Endothelial cell of umbilical vein (primary cell): ENCODE data around the gene TNIK. TPM values are rescaled to one million over a fixed set of nuclear protein-coding genes. Genes with fewer than 3 reads are reported as not detected.

Experiments used
- BruUV-seq: library from RNA; stranded (reverse); fragments of 400-500 nt; replicated peaks from 2 replicates; lab custom pipeline; 2021; lab: Mats Ljungman, UMichigan
- CTCF ChIA-PET: fragments of 300-600, 350-600 bp; sonication (Branson Sonifier 250); formaldehyde crosslinking; loops from one replicate; lab custom pipeline; 2021; ENCODE audit warnings: antibody characterized with exemption, inconsistent platforms; lab: Charles Lee
- POLR2A ChIA-PET: fragments of 300-600, 350-600 bp; sonication (Branson Sonifier 250); formaldehyde crosslinking; loops from one replicate; lab custom pipeline; 2021; ENCODE audit warnings: antibody characterized with exemption, inconsistent platforms; lab: Charles Lee
- DNase-seq: peaks from one replicate; pipeline ENCODE4 v3.0.0-alpha.2; 2011; ENCODE audit warnings: low read depth, low spot score
- FAIRE-seq: peaks from 2 replicates; lab custom pipeline; 2011; peaks lifted over from hg19 to GRCh38; lab: Jason Lieb, UNC
- H2AFZ ChIP-seq: 2 replicates; pipeline ENCODE4 v1.6.0; 2012; ENCODE audit warnings: low read depth, low read length, control low read depth, inconsistent platforms
- H3K27ac ChIP-seq: 2 replicates; pipeline ENCODE4 v1.5.1; 2011; ENCODE audit warnings: low read depth, mild to moderate bottlenecking, control low read depth, low read length, moderate library complexity; ENCODE audit not compliant: insufficient read depth
- H3K27me3 ChIP-seq, 2 experiments: 2 replicates each; pipeline versions ENCODE4 v1.6.0 to v1.6.1; 2011; ENCODE audit warnings: low read length in 2 of 2, mixed read lengths in 1 of 2; ENCODE audit not compliant: control insufficient read depth in 2 of 2, insufficient read depth in 2 of 2
- H3K36me3 ChIP-seq, 2 experiments: 2 replicates in 1 of 2; 3 replicates in 1 of 2; pipeline ENCODE4 v1.5.1; 2011; ENCODE audit warnings: low read length in 2 of 2, mild to moderate bottlenecking in 1 of 2, moderate library complexity in 1 of 2; ENCODE audit not compliant: control insufficient read depth in 2 of 2, insufficient read depth in 2 of 2; ENCODE audit errors: extremely low read depth in 1 of 2
- H3K4me1 ChIP-seq: 3 replicates; pipeline ENCODE4 v1.5.1; 2011; ENCODE audit warnings: mild to moderate bottlenecking, low read length; ENCODE audit not compliant: control insufficient read depth, insufficient read depth; ENCODE audit errors: extremely low read depth
- H3K4me2 ChIP-seq: 2 replicates; pipeline ENCODE4 v1.6.1; 2011; ENCODE audit warnings: low read length, control low read depth, mixed read lengths; ENCODE audit not compliant: insufficient read depth
- H3K4me3 ChIP-seq, 3 experiments: fragments of 200-600 bp in 1 of 3; sonication (generic), shearing (Covaris generic) in 1 of 3; replicated peaks in 1 of 3; 2 replicates each; pipeline ENCODE4 v1.5.1; 2011 to 2016; ENCODE audit warnings: control low read depth in 3 of 3, low read length in 3 of 3, mild to moderate bottlenecking in 2 of 3, inconsistent platforms in 1 of 3, low read depth in 1 of 3, moderate library complexity in 1 of 3; ENCODE audit not compliant: insufficient read depth in 1 of 3
- H3K79me2 ChIP-seq: 2 replicates; pipeline ENCODE4 v1.6.0; 2012; ENCODE audit warnings: low read length, inconsistent platforms; ENCODE audit not compliant: control insufficient read depth, insufficient read depth
- H3K9ac ChIP-seq: replicated peaks from 2 replicates; pipeline ENCODE3; 2011; ENCODE audit warnings: low read length, control low read depth; ENCODE audit not compliant: insufficient read depth; ENCODE audit errors: extremely low read depth
- H3K9me1 ChIP-seq: replicated peaks from 3 replicates; pipeline ENCODE4 v1.6.0; 2011; ENCODE audit warnings: mild to moderate bottlenecking, low read length; ENCODE audit not compliant: control insufficient read depth, insufficient read depth; ENCODE audit errors: extremely low read depth
- H3K9me3 ChIP-seq: replicated peaks from 2 replicates; pipeline ENCODE4 v1.5.1; 2012; ENCODE audit warnings: low read length, inconsistent platforms; ENCODE audit not compliant: control insufficient read depth, insufficient read depth
- H4K20me1 ChIP-seq: replicated peaks from 2 replicates; pipeline ENCODE3; 2011; ENCODE audit warnings: mild to moderate bottlenecking, low read length; ENCODE audit not compliant: control insufficient read depth, insufficient read depth; ENCODE audit errors: extremely low read depth
- FOS ChIP-seq: IDR thresholded peaks from 2 replicates; pipeline ENCODE4 v1.6.1; 2011; ENCODE audit warnings: mild to moderate bottlenecking, low read length, moderate library complexity, borderline replicate concordance; ENCODE audit not compliant: insufficient read depth
- GATA2 ChIP-seq: IDR thresholded peaks from 2 replicates; pipeline ENCODE4 v1.7.0; 2011; ENCODE audit warnings: low read depth, mild to moderate bottlenecking, moderate library complexity, mixed read lengths, low read length; ENCODE audit not compliant: insufficient read length, insufficient read depth
- JUN ChIP-seq: IDR thresholded peaks from 2 replicates; pipeline ENCODE4 v1.6.1; 2011; ENCODE audit warnings: borderline replicate concordance, low read depth; ENCODE audit not compliant: insufficient read length, insufficient read depth
- MYC ChIP-seq: IDR thresholded peaks from one replicate; pipeline ENCODE4 v1.6.1; 2011; ENCODE audit warnings: mild to moderate bottlenecking, low read depth, low read length
- POLR2A ChIP-seq: IDR thresholded peaks from 2 replicates; pipeline ENCODE4 v1.6.1; 2012; ENCODE audit warnings: low read depth, mild to moderate bottlenecking, control low read depth, low read length
- POLR2AphosphoS5 ChIP-seq: IDR thresholded peaks from 2 replicates; pipeline ENCODE4 v1.6.1; 2012; ENCODE audit warnings: low read depth, mild to moderate bottlenecking, control low read depth, low read length, moderate library complexity; ENCODE audit not compliant: insufficient read depth
- dilution Hi-C: fragments of 300-500 bp; cut with MboI; formaldehyde crosslinking; loops from one replicate; pipeline ENCODE4 v1.15.0; 2019; ENCODE audit warnings: low sequenced_read_pairs; ENCODE audit not compliant: extremely low pct_ligation_motif_present
- intact Hi-C: fragments of 100-400 bp; cut with micrococcal nuclease; formaldehyde crosslinking; loops from one replicate; pipeline ENCODE4 v1.10.0; 2022
- polyA plus RNA-seq, 4 experiments: library from polyadenylated mRNA; depleted of rRNA in 3 of 4; stranded (reverse) in 3 of 4; unstranded in 1 of 4; fragments of >200 nt; gene quantifications; 2 replicates each; pipeline versions ENCODE4 v1.2.1 to v1.2.3, GENCODE V29; 2011 to 2012; ENCODE audit warnings: missing spikeins in 1 of 4
- total RNA-seq: library from RNA; stranded (reverse); gene quantifications from 2 replicates; pipeline ENCODE4 v1.2.3, GENCODE V29; 2021
- TF ChIP-seq, protein P1 (sequence below), 2 donors: IDR thresholded peaks; 1 replicate in 1 of 2; 2 replicates in 1 of 2; pipeline ENCODE4 v1.5.1; 2011; ENCODE audit warnings: low read length in 2 of 2, mild to moderate bottlenecking in 2 of 2, moderate library complexity in 2 of 2, control low read depth in 1 of 2, inconsistent platforms in 1 of 2, low read depth in 1 of 2; ENCODE audit not compliant: insufficient read depth in 1 of 2; ENCODE audit errors: extremely low read depth in 1 of 2
- TF ChIP-seq, protein P2 (sequence below): IDR thresholded peaks from 2 replicates; pipeline ENCODE4 v1.6.1; 2011; ENCODE audit not compliant: insufficient read depth, insufficient read length

The TNIK gene
- total and polyA plus RNA-seq, 2 donors (not counting 3 experiments of a cell fraction or from before 2014, with no cell fraction given): 10.9 to 39.7 TPM

DNA sequence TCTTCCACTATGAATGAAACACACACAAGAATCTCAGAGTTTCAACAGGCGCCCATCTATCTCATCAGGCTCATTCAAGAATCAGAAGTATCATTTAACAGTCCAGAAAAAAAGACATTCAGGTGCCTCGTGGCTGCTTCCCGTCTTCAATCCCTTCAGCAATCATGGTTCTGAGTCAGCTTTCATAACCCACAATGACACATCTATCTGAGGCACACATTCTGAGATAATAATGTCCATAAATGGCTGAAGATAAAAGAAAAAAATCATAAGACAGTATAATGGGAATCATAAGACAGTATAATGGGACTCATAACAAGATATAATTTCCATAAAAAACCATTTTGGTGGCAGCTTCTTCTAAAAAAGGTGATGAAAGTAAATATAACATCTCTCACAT, 52.4 kb downstream of the TNIK start:
- Histone ChIP-seq H3K9ac (no peak overlapping the region), H4K20me1 (no peaks in the 10 kb centered on the region), H3K36me3 (no peaks in the 10 kb centered on the region), H3K27ac (no peak overlapping the region), H3K4me2 (no peak overlapping the region), H3K4me1 (no peaks in the 10 kb centered on the region), H2AFZ (no peak overlapping the region), H3K79me2 (peaks cover 25% of the 10 kb centered on the region), H3K27me3 (no peaks in the 10 kb centered on the region), H3K9me3 (no peaks in the 10 kb centered on the region), H3K9me1 (no peaks in the 10 kb centered on the region), H3K4me3 (no peak overlapping the region)
- BruUV-seq: no TSS peak
- DNase-seq (peak; percentile 36), FAIRE-seq (peak; percentile 68)
- TF ChIP-seq POLR2AphosphoS5 (no peak), MYC (no peak), FOS (peak; percentile 57), JUN (no peak), POLR2A (no peak), GATA2 (no peak)
- TF ChIP-seq, protein P1, sequence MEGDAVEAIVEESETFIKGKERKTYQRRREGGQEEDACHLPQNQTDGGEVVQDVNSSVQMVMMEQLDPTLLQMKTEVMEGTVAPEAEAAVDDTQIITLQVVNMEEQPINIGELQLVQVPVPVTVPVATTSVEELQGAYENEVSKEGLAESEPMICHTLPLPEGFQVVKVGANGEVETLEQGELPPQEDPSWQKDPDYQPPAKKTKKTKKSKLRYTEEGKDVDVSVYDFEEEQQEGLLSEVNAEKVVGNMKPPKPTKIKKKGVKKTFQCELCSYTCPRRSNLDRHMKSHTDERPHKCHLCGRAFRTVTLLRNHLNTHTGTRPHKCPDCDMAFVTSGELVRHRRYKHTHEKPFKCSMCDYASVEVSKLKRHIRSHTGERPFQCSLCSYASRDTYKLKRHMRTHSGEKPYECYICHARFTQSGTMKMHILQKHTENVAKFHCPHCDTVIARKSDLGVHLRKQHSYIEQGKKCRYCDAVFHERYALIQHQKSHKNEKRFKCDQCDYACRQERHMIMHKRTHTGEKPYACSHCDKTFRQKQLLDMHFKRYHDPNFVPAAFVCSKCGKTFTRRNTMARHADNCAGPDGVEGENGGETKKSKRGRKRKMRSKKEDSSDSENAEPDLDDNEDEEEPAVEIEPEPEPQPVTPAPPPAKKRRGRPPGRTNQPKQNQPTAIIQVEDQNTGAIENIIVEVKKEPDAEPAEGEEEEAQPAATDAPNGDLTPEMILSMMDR (IDR thresholded peaks at IDR 0.05; ENCODE audit: extremely low read depth in 1 of 2, insufficient read depth in 1 of 2, low read depth in 1 of 2, low read length in 2 of 2): no peak
- TF ChIP-seq, protein P2, sequence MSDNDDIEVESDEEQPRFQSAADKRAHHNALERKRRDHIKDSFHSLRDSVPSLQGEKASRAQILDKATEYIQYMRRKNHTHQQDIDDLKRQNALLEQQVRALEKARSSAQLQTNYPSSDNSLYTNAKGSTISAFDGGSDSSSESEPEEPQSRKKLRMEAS: no peak
- ChIA-PET CTCF (interaction anchor here (1.4 kb wide), 1 partner anchor 147 kb away, joined by 3 read pairs; no protein-coding TSS in a partner anchor), POLR2A (no interaction called here)
- dilution Hi-C loops (no loop called here), intact Hi-C loops (no loop called here)
